H1 (cell line): ENCODE data around the gene KCNJ5. TPM values are rescaled to one million over a fixed set of nuclear protein-coding genes. Genes with fewer than 3 reads are reported as not detected.

Experiments
- CTCF ChIA-PET: fragments of 300-600 bp; sonication (Branson Sonifier 250); formaldehyde crosslinking; loops from one replicate; lab custom pipeline; 2021; ENCODE audit not compliant: partially characterized antibody; lab: Charles Lee
- POLR2A ChIA-PET: fragments of 300-600 bp; sonication (Branson Sonifier 250); formaldehyde crosslinking; loops from one replicate; lab custom pipeline; 2021; ENCODE audit warnings: inconsistent platforms; ENCODE audit not compliant: partially characterized antibody; lab: Charles Lee
- DNase-seq, 2 experiments: peaks; one replicate each; pipeline versions ENCODE4 v3.0.0 to v3.0.0-alpha.2; 2010 to 2022; ENCODE audit warnings: low spot score in 2 of 2, low read depth in 1 of 2, mixed read lengths in 1 of 2
- FAIRE-seq: peaks from 2 replicates; lab custom pipeline; 2011; peaks lifted over from hg19 to GRCh38; lab: Jason Lieb, UNC
- H2AFZ ChIP-seq: 2 replicates; pipeline ENCODE4 v1.8.1; 2012; ENCODE audit warnings: low read length, inconsistent platforms
- H2AK5ac ChIP-seq: 2 replicates; pipeline ENCODE4 v1.6.1; 2013; ENCODE audit warnings: low read depth, low read length
- H2BK120ac ChIP-seq: replicated peaks from 2 replicates; pipeline ENCODE3; 2013; ENCODE audit warnings: low read depth, low read length, inconsistent platforms
- H2BK12ac ChIP-seq: 2 replicates; pipeline ENCODE4 v1.6.1; 2013; ENCODE audit warnings: low read depth, low read length
- H2BK15ac ChIP-seq: 2 replicates; pipeline ENCODE4 v1.6.1; 2013; ENCODE audit warnings: low read length
- H2BK20ac ChIP-seq: 2 replicates; pipeline ENCODE4 v1.6.1; 2013; ENCODE audit warnings: low read length
- H2BK5ac ChIP-seq: 2 replicates; pipeline ENCODE4 v1.6.1; 2013; ENCODE audit warnings: low read depth, low read length
- H3K14ac ChIP-seq: 2 replicates; pipeline ENCODE4 v1.6.1; 2013; ENCODE audit warnings: inconsistent platforms; ENCODE audit not compliant: insufficient read length
- H3K18ac ChIP-seq: 2 replicates; pipeline ENCODE4 v1.6.1; 2013; ENCODE audit warnings: low read length; ENCODE audit errors: extremely low read depth
- H3K23ac ChIP-seq: 2 replicates; pipeline ENCODE4 v1.6.1; 2013; ENCODE audit warnings: inconsistent platforms; ENCODE audit not compliant: insufficient read length
- H3K23me2 ChIP-seq: 2 replicates; pipeline ENCODE4 v1.6.1; 2013; ENCODE audit warnings: low read depth, low read length
- H3K27ac ChIP-seq: 2 replicates; pipeline ENCODE4 v1.6.1; 2011; ENCODE audit warnings: low read depth, low read length, inconsistent platforms
- H3K27me3 ChIP-seq, 4 experiments: replicated peaks in 1 of 4; 1 replicate in 1 of 4; 2 replicates in 3 of 4; pipeline versions ENCODE4 v1.6.1 to v1.8.1; 2011 to 2013; ENCODE audit warnings: low read length in 3 of 4, mild to moderate bottlenecking in 3 of 4, inconsistent platforms in 2 of 4, mixed read lengths in 2 of 4, moderate library complexity in 1 of 4; ENCODE audit not compliant: control insufficient read depth in 3 of 4, insufficient read depth in 3 of 4; ENCODE audit errors: extremely low read depth in 1 of 4
- H3K36me3 ChIP-seq, 4 experiments: 2 replicates each; pipeline versions ENCODE4 v1.6.1 to v1.8.1; 2011 to 2013; ENCODE audit warnings: mild to moderate bottlenecking in 4 of 4, low read length in 3 of 4, moderate library complexity in 2 of 4, control low read depth in 1 of 4, inconsistent platforms in 1 of 4; ENCODE audit not compliant: insufficient read depth in 4 of 4, control insufficient read depth in 2 of 4
- H3K4ac ChIP-seq: replicated peaks from 2 replicates; pipeline ENCODE3; 2013; ENCODE audit warnings: low read length, low read depth, mixed read lengths, inconsistent platforms; ENCODE audit not compliant: insufficient read length
- H3K4me1 ChIP-seq, 4 experiments: replicated peaks in 1 of 4; 1 replicate in 1 of 4; 2 replicates in 3 of 4; pipeline versions ENCODE4 v1.6.1 to v1.8.1; 2011 to 2013; ENCODE audit warnings: low read length in 3 of 4, inconsistent platforms in 2 of 4, mixed read lengths in 1 of 4; ENCODE audit not compliant: insufficient read depth in 4 of 4, control insufficient read depth in 3 of 4
- H3K4me2 ChIP-seq, 2 experiments: 2 replicates each; pipeline versions ENCODE4 v1.6.1 to v1.8.1; 2011 to 2013; ENCODE audit warnings: low read depth in 2 of 2, low read length in 2 of 2, control low read depth in 1 of 2, inconsistent platforms in 1 of 2, mild to moderate bottlenecking in 1 of 2; ENCODE audit not compliant: insufficient read depth in 1 of 2
- H3K4me3 ChIP-seq, 4 experiments: fragments of 200-600, 300-600 bp in 1 of 4; sonication (generic), shearing (Covaris generic), sonication (Bioruptor Twin) in 1 of 4; 2 replicates each; pipeline versions ENCODE4 v1.5.1 to v1.8.1; 2011 to 2016; ENCODE audit warnings: low read length in 4 of 4, low read depth in 3 of 4, control low read depth in 2 of 4, inconsistent platforms in 2 of 4, mild to moderate bottlenecking in 2 of 4, mixed read lengths in 1 of 4, moderate library complexity in 1 of 4; ENCODE audit not compliant: insufficient read depth in 2 of 4; ENCODE audit errors: extremely low read depth in 1 of 4
- H3K56ac ChIP-seq: replicated peaks from 2 replicates; pipeline ENCODE3; 2013; ENCODE audit warnings: low read depth, mild to moderate bottlenecking, mixed read lengths, low read length, inconsistent platforms; ENCODE audit not compliant: insufficient read length
- H3K79me1 ChIP-seq: 2 replicates; pipeline ENCODE4 v1.6.1; 2013; ENCODE audit warnings: low read depth, low read length, control low read depth
- H3K79me2 ChIP-seq, 2 experiments: 2 replicates each; pipeline versions ENCODE4 v1.6.1 to v1.8.1; 2012 to 2013; ENCODE audit warnings: low read length in 2 of 2, mild to moderate bottlenecking in 2 of 2, inconsistent platforms in 1 of 2; ENCODE audit not compliant: insufficient read depth in 2 of 2, control insufficient read depth in 1 of 2
- H3K9ac ChIP-seq, 4 experiments: replicated peaks in 1 of 4; 1 replicate in 1 of 4; 2 replicates in 3 of 4; pipeline versions ENCODE4 v1.6.1 to v1.8.1; 2011 to 2013; ENCODE audit warnings: low read depth in 3 of 4, low read length in 3 of 4, control low read depth in 2 of 4, mild to moderate bottlenecking in 2 of 4, moderate library complexity in 2 of 4, inconsistent platforms in 1 of 4; ENCODE audit errors: extremely low read depth in 1 of 4
- H3K9me3 ChIP-seq, 2 experiments: 2 replicates each; pipeline versions ENCODE4 v1.6.1 to v1.8.1; 2012 to 2013; ENCODE audit warnings: mild to moderate bottlenecking in 2 of 2, moderate library complexity in 2 of 2, control low read depth in 1 of 2, inconsistent platforms in 1 of 2, low read depth in 1 of 2, low read length in 1 of 2, mixed read lengths in 1 of 2; ENCODE audit not compliant: insufficient read depth in 2 of 2
- H4K20me1 ChIP-seq, 2 experiments: replicated peaks in 1 of 2; 2 replicates each; pipeline versions ENCODE3 to v1.8.1; 2011 to 2013; ENCODE audit warnings: inconsistent platforms in 2 of 2, low read length in 2 of 2, mild to moderate bottlenecking in 1 of 2; ENCODE audit not compliant: insufficient read depth in 2 of 2, control insufficient read depth in 1 of 2
- H4K5ac ChIP-seq: 2 replicates; pipeline ENCODE4 v1.6.1; 2013; ENCODE audit warnings: low read length, low read depth, mixed read lengths, inconsistent platforms; ENCODE audit not compliant: insufficient read length
- H4K8ac ChIP-seq: 2 replicates; pipeline ENCODE4 v1.8.0; 2013; ENCODE audit warnings: mild to moderate bottlenecking, moderate library complexity, low read length, inconsistent platforms; ENCODE audit not compliant: insufficient read depth; ENCODE audit errors: extremely low read depth
- H4K91ac ChIP-seq: replicated peaks from 2 replicates; pipeline ENCODE3; 2013; ENCODE audit warnings: low read length, mixed read lengths, inconsistent platforms; ENCODE audit not compliant: insufficient read length
- CBX8 ChIP-seq: fragments of 300-800, 300-1000 bp; sonication (generic); IDR thresholded peaks from 2 replicates; pipeline ENCODE4 v1.7.1; 2016; ENCODE audit warnings: low read depth, low read length, borderline replicate concordance
- GABPA ChIP-seq: IDR thresholded peaks from 2 replicates; pipeline ENCODE4 v1.6.1; 2011; ENCODE audit warnings: mild to moderate bottlenecking, low read length, moderate library complexity, borderline replicate concordance; ENCODE audit not compliant: insufficient read depth
- HDAC2 ChIP-seq, 2 experiments: fragments of 300-600 bp in 1 of 2; sonication (generic) in 1 of 2; IDR thresholded peaks; 2 replicates each; pipeline ENCODE4 v1.6.1; 2011 to 2012; ENCODE audit warnings: low read depth in 2 of 2, low read length in 2 of 2, mild to moderate bottlenecking in 2 of 2, moderate library complexity in 2 of 2, borderline replicate concordance in 1 of 2, inconsistent platforms in 1 of 2
- KDM5A ChIP-seq: fragments of 200-600 bp; IDR thresholded peaks from 2 replicates; pipeline ENCODE4 v1.7.1; 2012; ENCODE audit warnings: mild to moderate bottlenecking, low read length, inconsistent platforms, mixed read lengths
- SP1 ChIP-seq: IDR thresholded peaks from 2 replicates; pipeline ENCODE4 v1.6.1; 2011; ENCODE audit warnings: low read depth, low read length
- SRF ChIP-seq: IDR thresholded peaks from 2 replicates; pipeline ENCODE4 v1.6.1; 2011; ENCODE audit warnings: mild to moderate bottlenecking, low read depth, low read length, moderate library complexity
- TAF7 ChIP-seq: optimal IDR thresholded peaks from 2 replicates; pipeline ENCODE3; 2011; ENCODE audit warnings: low read depth, mild to moderate bottlenecking, inconsistent platforms, low read length, moderate library complexity, borderline replicate concordance
- YY1 ChIP-seq: IDR thresholded peaks from 2 replicates; pipeline ENCODE4 v1.6.1; 2011; ENCODE audit warnings: low read depth, mild to moderate bottlenecking, low read length
- ZNF274 ChIP-seq: IDR thresholded peaks from 2 replicates; pipeline ENCODE4 v1.7.0; 2012; ENCODE audit warnings: low read length, borderline replicate concordance; ENCODE audit errors: extremely low read depth
- whole genome bisulfite sequencing, 2 experiments: shearing (Covaris generic) in 1 of 2; methylation state at CpG; one replicate each; pipeline versions ENCODE4 v1.1.6 to v1.1.7; 2013 to 2015; ENCODE audit warnings: low lambda C conversion rate in 2 of 2, mixed read lengths in 2 of 2, inconsistent platforms in 1 of 2, low coverage in 1 of 2, missing lambda C conversion rate in 1 of 2; ENCODE audit not compliant: insufficient replicate concordance in 2 of 2, insufficient coverage in 1 of 2, insufficient read length in 1 of 2; ENCODE audit errors: extremely low coverage in 1 of 2, missing lambda C conversion rate in 1 of 2; 5-methylcytosine and 5-hydroxymethylcytosine counted together
- polyA plus RNA-seq, 7 experiments: library from polyadenylated mRNA; depleted of rRNA in 3 of 7; stranded (reverse) in 5 of 7; unstranded in 2 of 7; fragments of >200 nt in 5 of 7; fragments of 200-250 nt in 2 of 7; gene quantifications; 1 replicate in 5 of 7; 2 replicates in 1 of 7; 4 replicates in 1 of 7; pipeline versions ENCODE4 v1.2.1 to v1.2.3, GENCODE V29; 2011 to 2013; ENCODE audit warnings: missing spikeins in 2 of 7, mixed read lengths in 2 of 7
- total RNA-seq: library from RNA; stranded (reverse); fragmentation: NEBNext Ultra II Directional; extraction: Animal tissue kit (Norgen Biotek cat#: 25700); gene quantifications from 2 replicates; pipeline ENCODE4 v1.2.1, GENCODE V29; 2021
- TF ChIP-seq, protein P1 (sequence below): IDR thresholded peaks from 2 replicates; pipeline ENCODE4 v1.6.1; 2011; ENCODE audit warnings: low read depth, mild to moderate bottlenecking, low read length; ENCODE audit not compliant: insufficient read depth

Gene KCNJ5
- total and polyA plus RNA-seq, 2 of the 8 experiments (the other 6 are each of a cell fraction or from before 2014, with no cell fraction given) = 0.05 TPM; not detected in 1

DNA sequence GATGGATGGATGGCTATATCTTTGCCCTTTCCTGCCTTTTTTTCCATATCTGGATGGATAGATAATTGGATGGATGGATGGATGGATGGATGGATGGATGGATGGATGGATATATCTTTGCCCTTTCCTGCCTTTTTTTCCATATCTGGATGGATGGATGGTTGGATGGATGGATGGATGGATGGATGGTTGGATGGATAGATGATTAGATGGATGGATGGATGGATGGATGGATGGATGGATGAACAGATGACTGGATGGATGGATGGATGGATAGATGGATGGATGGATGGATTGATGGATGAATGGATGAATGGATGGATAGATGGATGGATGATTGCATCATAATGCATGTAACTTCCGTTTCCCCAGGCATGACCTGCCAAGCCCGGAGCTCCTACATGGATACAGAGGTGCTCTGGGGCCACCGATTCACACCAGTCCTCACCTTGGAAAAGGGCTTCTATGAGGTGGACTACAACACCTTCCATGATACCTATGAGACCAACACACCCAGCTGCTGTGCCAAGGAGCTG, 24.9 kb downstream of the KCNJ5 start:
- H2BK15ac ChIP-seq = no peak overlapping the region
- H3K4me2 ChIP-seq = no peak overlapping the region
- H3K23ac ChIP-seq = no peak overlapping the region
- H2AK5ac ChIP-seq = no peak overlapping the region
- 0 out of 4 replicates have a peak, but pooled peaks cover 0 to 4% of the 10 kb centered on the region in 2 experiments for H3K9me3 ChIP-seq
- no peaks in the 10 kb centered on the region for H3K79me2 ChIP-seq
- H2BK5ac ChIP-seq = no peak overlapping the region
- peaks cover 9% of the 10 kb centered on the region; the same call in 1 of the 2 replicates for H3K23me2 ChIP-seq
- TF ChIP-seq CBX8 (no peak), GABPA (no peak), KDM5A (no peak), HDAC2 (IDR thresholded peaks at IDR 0.05; ENCODE audit: borderline replicate concordance in 1 of 2, low read depth in 2 of 2, low read length in 2 of 2) (no peak), ZNF274 (no peak), SP1 (no peak), SRF (no peak), TAF7 (no peak), YY1 (no peak)
- TF ChIP-seq, protein P1, sequence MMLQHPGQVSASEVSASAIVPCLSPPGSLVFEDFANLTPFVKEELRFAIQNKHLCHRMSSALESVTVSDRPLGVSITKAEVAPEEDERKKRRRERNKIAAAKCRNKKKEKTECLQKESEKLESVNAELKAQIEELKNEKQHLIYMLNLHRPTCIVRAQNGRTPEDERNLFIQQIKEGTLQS = no peak
- no peaks in the 10 kb centered on the region for H3K36me3 ChIP-seq
- H4K5ac ChIP-seq = no peak overlapping the region
- no peak overlapping the region for H3K4me3 ChIP-seq
- no peak overlapping the region for H2BK12ac ChIP-seq
- 80% methylated on average over 3 of the region's 3 CpGs; no CpG with 5 or more reads in 1 of the 2 experiments for whole genome bisulfite sequencing, 2 experiments
- no peak overlapping the region for H3K56ac ChIP-seq
- H3K18ac ChIP-seq = no peak overlapping the region
- no peak overlapping the region for H3K27ac ChIP-seq
- DNase-seq (no peak), FAIRE-seq (no peak)
- no peak overlapping the region for H4K91ac ChIP-seq
- no peak overlapping the region for H3K14ac ChIP-seq
- H3K79me1 ChIP-seq = no peaks in the 10 kb centered on the region
- no peaks in the 10 kb centered on the region for H4K20me1 ChIP-seq
- ChIA-PET POLR2A (no interaction called here), CTCF (interaction anchor here (1.3 kb wide), 1 partner anchor 28 kb away, joined by 4 read pairs; no protein-coding TSS in a partner anchor)
- no peak overlapping the region for H4K8ac ChIP-seq
- H2BK20ac ChIP-seq = no peak overlapping the region
- peaks cover 0 to 3% (median under 1%) of the 10 kb centered on the region in 4 experiments; a peak in 2 of 7 replicates for H3K27me3 ChIP-seq
- no peaks in the 10 kb centered on the region; a peak in 1 of 7 replicates for H3K4me1 ChIP-seq
- H3K4ac ChIP-seq = no peak overlapping the region
- no peak overlapping the region for H2BK120ac ChIP-seq
- no peak overlapping the region for H3K9ac ChIP-seq
- no peak overlapping the region for H2AFZ ChIP-seq
